Measurements from ENCODE around the gene DNAJC21. TPM values are rescaled to one million over a fixed set of nuclear protein-coding genes. Genes with fewer than 3 reads are reported as not detected.
A peak's percentile ranks its signal among the peaks of the same experiment; 100 is the strongest.

DNAJC21 gene
- total and polyA plus RNA-seq, 4 donors: 8.8 to 21.0 (median 11.8) TPM

- peak; percentile 84 for TF ChIP-seq REST (IDR thresholded peaks at IDR 0.05)
- no peak for TF ChIP-seq FOXA1 (IDR thresholded peaks at IDR 0.05)
- peak; percentile 72 to 97 for TF ChIP-seq GABPA (IDR thresholded peaks at IDR 0.05 in 1 of 2, conservative IDR thresholded peaks at IDR 0.05 in 1 of 2)
Measured at GRCh38 chr5:34915139-34915855, 14.1 kb upstream of the DNAJC21 start, which contains the start of the genes BRIX1 and RAD1 (continued).

GRCh38 chr5:34915856-34916192, 13.5 kb upstream of the DNAJC21 start:
- TF ChIP-seq ATF3 (IDR thresholded peaks at IDR 0.05) (no peak), RXRA (IDR thresholded peaks at IDR 0.05) (no peak), GABPA (IDR thresholded peaks at IDR 0.05 in 1 of 2, conservative IDR thresholded peaks at IDR 0.05 in 1 of 2) (peak in 1 of 2 donors; percentile 24), YY1 (IDR thresholded peaks at IDR 0.05) (peak; percentile 59), NR2F2 (IDR thresholded peaks at IDR 0.05) (no peak)
- Histone ChIP-seq H3K27ac (ENCODE audit: low read depth in 1 of 2, low read length in 2 of 2) (peak overlapping the region; percentile 71 to 72), H3K4me3 (ENCODE audit: low read depth in 1 of 3, low read length in 3 of 3) (peak overlapping the region; percentile 89 to 96 (median 94)), H3K27me3 (ENCODE audit: control insufficient read depth in 4 of 4, insufficient read depth in 4 of 4, low read length in 3 of 4) (no peaks in the 10 kb centered on the region), H3K4me1 (ENCODE audit: control insufficient read depth in 4 of 4, insufficient read depth in 4 of 4, low read length in 3 of 4) (peaks cover 2 to 30% (median 21%) of the 10 kb centered on the region in 4 donors), H3K36me3 (ENCODE audit: control insufficient read depth in 4 of 4, insufficient read depth in 3 of 4, low read depth in 1 of 4, low read length in 3 of 4) (peaks cover 1 to 20% (median 12%) of the 10 kb centered on the region in 4 donors), H3K9ac (ENCODE audit: low read depth in 1 of 2, low read length in 2 of 2) (peak overlapping the region; percentile 83 to 90), H3K9me3 (ENCODE audit: control insufficient read depth in 4 of 4, low read length in 3 of 4) (no peaks in the 10 kb centered on the region)
- no peak for DNase-seq (ENCODE audit: low spot score)
- under 1% methylated on average over 20 of the region's 20 CpGs for WGBS

GRCh38 chr5:34916518-34916917, 12.8 kb upstream of the DNAJC21 start:
- H3K36me3 ChIP-seq (ENCODE audit: control insufficient read depth in 4 of 4, insufficient read depth in 3 of 4, low read depth in 1 of 4, low read length in 3 of 4): peaks cover 2 to 13% (median 10%) of the 10 kb centered on the region in 4 donors
- TF ChIP-seq MAX (IDR thresholded peaks at IDR 0.05) (no peak), TAF1 (conservative IDR thresholded peaks at IDR 0.05) (no peak), GABPA (IDR thresholded peaks at IDR 0.05 in 1 of 2, conservative IDR thresholded peaks at IDR 0.05 in 1 of 2) (peak in 1 of 2 donors; percentile 12)
- H3K27ac ChIP-seq (ENCODE audit: low read depth in 1 of 2, low read length in 2 of 2): no peak overlapping the region
- H3K27me3 ChIP-seq (ENCODE audit: control insufficient read depth in 4 of 4, insufficient read depth in 4 of 4, low read length in 3 of 4): no peaks in the 10 kb centered on the region
- H3K9ac ChIP-seq (ENCODE audit: low read depth in 1 of 2, low read length in 2 of 2): peak overlapping the region; percentile 83 to 90
- DNase-seq (ENCODE audit: low spot score): no peak
- WGBS: 26% methylated on average over 6 of the region's 6 CpGs
- peak overlapping the region; percentile 89 to 96 (median 94) for H3K4me3 ChIP-seq (ENCODE audit: low read depth in 1 of 3, low read length in 3 of 3)
- H3K9me3 ChIP-seq (ENCODE audit: control insufficient read depth in 4 of 4, low read length in 3 of 4): no peaks in the 10 kb centered on the region
- H3K4me1 ChIP-seq (ENCODE audit: control insufficient read depth in 4 of 4, insufficient read depth in 4 of 4, low read length in 3 of 4): peaks cover 2 to 30% (median 21%) of the 10 kb centered on the region in 4 donors

- Histone ChIP-seq H3K36me3 (ENCODE audit: control insufficient read depth in 4 of 4, insufficient read depth in 3 of 4, low read depth in 1 of 4, low read length in 3 of 4) (peaks cover 3 to 17% (median 13%) of the 10 kb centered on the region in 4 donors), H3K4me1 (ENCODE audit: control insufficient read depth in 4 of 4, insufficient read depth in 4 of 4, low read length in 3 of 4) (peaks cover 2 to 30% (median 21%) of the 10 kb centered on the region in 4 donors), H3K9me3 (ENCODE audit: control insufficient read depth in 4 of 4, low read length in 3 of 4) (no peaks in the 10 kb centered on the region), H3K4me3 (ENCODE audit: low read depth in 1 of 3, low read length in 3 of 3) (no peak overlapping the region), H3K9ac (ENCODE audit: low read depth in 1 of 2, low read length in 2 of 2) (no peak overlapping the region), H3K27ac (ENCODE audit: low read depth in 1 of 2, low read length in 2 of 2) (no peak overlapping the region), H3K27me3 (ENCODE audit: control insufficient read depth in 4 of 4, insufficient read depth in 4 of 4, low read length in 3 of 4) (no peaks in the 10 kb centered on the region)
- WGBS: 91% methylated on average over 4 of the region's 4 CpGs
- DNase-seq (ENCODE audit: low spot score): no peak
- no peak for TF ChIP-seq REST (IDR thresholded peaks at IDR 0.05)
- no peak for TF ChIP-seq CTCF (IDR thresholded peaks at IDR 0.05; ENCODE audit: low read depth, low read length, missing input control)
Measured at GRCh38 chr5:34918025-34918424, 11.3 kb upstream of the DNAJC21 start.
